NOMO-1 (cell line): ENCODE measurements around the gene FBXL13.
"Not testable (repeated sequence)": the region's sequence is repeated elsewhere in the genome, so short reads cannot be mapped to it uniquely, and the experiment has no call there.

Experiments used
- DNase-seq, 2 experiments: peaks; one replicate each; lab custom pipeline; 2025; ENCODE audit not compliant: unreplicated experiment in 2 of 2; lab: John Stamatoyannopoulos, UW

Gene FBXL13

GRCh38 chr7:102872460-102872859, 202.1 kb downstream of the FBXL13 start:
- DNase-seq = no peak

DNA sequence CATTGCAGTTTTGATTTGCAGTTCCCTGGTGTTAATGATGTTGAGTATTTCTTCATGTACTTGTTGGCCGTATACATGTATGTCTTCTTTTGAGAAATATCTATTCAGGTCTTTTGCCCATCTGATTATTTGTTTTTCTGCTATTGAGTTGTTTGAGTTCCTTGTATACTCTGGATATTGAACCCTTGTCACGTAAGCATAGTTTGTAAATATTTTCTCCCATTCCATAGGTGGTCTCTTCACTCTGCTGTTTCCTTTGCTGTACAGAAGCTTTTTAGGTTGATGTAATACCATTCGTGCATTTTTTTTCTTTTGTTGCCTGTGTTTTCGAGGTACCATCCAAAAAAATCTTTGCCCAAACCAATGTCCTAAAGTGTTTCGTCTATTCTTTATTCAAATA, 205.4 kb downstream of the FBXL13 start:
- no peak for DNase-seq

GRCh38 chr7:102866535-102867215, 207.9 kb downstream of the FBXL13 start:
- DNase-seq = no peak

DNA sequence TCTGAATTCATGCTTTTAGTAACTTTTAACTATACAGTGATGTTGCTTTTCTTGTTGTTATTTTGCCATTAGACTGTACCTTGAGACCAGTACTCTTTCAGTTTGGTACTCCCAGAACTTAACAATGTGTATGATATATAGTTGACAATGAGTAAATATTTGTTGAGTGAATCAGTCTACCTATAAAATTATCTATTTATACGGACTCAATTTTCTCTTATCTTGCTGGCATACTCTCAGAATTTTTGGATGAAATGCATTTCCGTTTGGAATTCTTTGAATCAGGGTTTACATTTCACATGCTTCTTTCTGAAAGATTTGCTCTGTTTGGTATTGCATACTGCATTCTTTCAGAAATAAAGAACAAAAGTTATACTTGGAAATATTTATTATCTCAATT, 209.6 kb downstream of the FBXL13 start:
- no peak for DNase-seq

DNA sequence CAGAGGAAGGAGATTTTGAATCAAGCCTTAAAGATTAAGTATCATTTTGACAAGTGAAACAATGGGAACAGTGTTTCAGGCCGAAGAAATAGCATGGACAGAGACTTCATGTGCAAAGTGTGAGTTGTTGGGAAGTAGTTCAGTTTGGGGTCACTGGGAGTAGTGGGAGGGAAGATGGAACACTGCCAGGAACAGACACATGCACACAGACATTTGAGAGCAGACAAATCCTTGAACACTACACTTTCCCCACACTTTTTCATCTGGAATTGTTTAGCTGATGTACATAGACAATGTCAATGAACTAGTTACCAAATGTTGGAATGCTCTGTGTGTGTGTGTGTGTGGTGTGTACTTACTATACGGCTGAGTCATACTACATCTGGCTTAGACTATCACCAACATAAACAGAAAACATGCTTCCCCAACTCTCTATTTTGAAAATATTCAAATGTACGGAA, 214.2 kb downstream of the FBXL13 start:
- DNase-seq = no peak

- DNase-seq = no peak
Observed at GRCh38 chr7:102859799-102860125, 214.8 kb downstream of the FBXL13 start.

DNA sequence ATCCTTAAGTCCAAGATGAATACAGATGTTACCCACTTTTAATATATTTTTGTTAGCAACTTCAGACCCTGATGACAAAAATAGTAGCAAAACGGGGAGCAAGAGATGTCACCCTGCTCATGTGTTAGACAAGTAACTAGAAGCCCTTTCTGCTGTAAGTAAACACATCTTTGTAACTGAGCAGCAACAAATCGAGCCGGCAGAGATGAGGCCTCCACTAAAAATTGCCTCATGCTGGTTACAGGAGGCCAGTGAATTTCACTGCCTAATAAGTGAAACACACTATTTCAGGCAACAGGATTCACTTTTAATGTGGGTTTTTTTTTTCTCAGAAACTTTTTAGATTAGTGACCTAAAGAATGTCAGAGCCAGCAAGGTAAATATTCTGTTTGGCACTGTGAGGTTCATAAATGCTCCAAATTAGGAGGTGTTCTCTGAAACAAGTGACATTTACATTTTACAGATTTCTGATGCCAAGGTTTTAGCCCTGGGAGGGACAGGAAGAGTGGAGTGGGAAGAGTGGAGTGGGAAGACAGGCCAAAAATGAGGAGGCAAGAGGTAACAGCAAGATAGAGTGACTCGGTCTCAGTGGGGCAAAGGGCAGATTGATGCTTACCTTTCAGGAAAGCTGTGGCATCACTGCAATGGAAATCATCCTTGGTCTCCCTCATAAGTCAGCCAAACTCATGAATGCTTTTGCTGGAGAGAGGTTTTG, 215.4 kb downstream of the FBXL13 start:
- no peak for DNase-seq

- DNase-seq = no peak
Observed at GRCh38 chr7:102856036-102856435, 218.6 kb downstream of the FBXL13 start.

GRCh38 chr7:102849538-102849937, 225.1 kb downstream of the FBXL13 start:
- DNase-seq = no peak

DNA sequence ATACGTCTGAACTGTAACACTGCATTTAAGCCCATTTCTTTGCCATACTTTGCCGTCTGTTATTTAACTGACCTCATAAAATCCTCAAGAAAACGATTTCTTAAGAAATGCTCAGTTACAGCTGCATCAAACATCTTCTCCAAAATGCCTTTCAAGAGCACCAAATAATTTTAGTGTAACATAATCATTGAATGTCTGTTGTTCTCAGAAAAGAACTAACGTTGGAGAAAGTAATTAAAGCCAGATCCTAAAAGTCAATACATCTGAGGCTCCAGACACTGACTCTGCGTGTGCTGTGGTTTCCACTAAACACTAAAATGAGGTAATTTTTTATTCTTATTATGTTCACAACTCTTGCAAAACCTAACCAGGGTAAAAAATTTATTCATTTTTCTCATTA, 225.5 kb downstream of the FBXL13 start:
- no peak for DNase-seq

GRCh38 chr7:102845346-102845745, 229.2 kb downstream of the FBXL13 start:
- DNase-seq = no peak

- DNase-seq = peak; percentile 8 to 25
Observed at GRCh38 chr7:102843850-102844249, 230.7 kb downstream of the FBXL13 start.

- DNase-seq = no peak
Observed at GRCh38 chr7:102842284-102842683, 232.3 kb downstream of the FBXL13 start.

- DNase-seq = no peak
Observed at GRCh38 chr7:102841290-102841689, 233.3 kb downstream of the FBXL13 start.

- DNase-seq = no peak
Observed at GRCh38 chr7:102840404-102840803, 234.2 kb downstream of the FBXL13 start.

DNA sequence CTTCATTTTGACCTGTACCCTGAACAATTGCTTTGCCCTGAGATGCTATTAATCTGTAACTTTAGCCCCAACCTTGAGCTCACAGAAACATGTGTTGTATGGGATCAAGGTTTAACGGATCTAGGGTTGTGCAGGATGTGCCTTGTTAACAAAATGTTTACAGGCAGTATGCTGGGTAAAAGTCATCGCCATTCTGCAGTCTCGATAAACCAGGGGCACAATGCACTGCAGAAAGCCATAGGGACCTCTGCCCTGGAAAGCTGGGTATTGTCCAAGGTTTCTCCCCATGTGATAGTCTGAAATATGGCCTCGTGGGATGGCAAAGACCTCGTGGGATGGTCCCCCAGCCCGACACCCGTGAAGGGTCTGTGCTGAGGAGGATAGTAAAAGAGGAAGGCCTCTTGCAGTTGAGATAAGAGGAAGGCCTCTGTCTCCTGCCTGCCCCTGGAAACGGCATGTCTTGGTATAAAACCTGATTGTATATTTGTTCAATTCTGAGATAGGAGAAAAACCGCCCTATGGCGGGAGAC, 236.0 kb downstream of the FBXL13 start:
- not testable (repeated sequence) for DNase-seq

DNA sequence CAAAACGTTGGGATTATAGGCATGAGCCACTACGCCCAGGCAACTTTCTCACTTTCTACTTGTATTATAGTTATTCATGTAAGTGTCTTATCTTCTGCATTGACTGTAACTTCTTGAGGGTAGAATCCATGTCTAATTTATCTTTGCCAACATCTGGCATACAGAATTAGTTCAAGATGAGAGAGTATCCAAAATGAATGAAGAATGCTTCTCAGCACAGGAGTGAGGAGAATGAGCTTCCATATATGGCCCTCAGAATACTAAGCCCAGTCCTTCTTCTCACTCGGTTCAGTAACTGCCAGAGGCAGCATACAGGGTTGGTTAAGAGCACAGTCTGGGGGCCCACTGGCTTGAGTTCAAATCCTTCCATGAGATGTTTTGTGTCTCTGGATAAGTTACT, 236.8 kb downstream of the FBXL13 start:
- DNase-seq = no peak

GRCh38 chr7:102836977-102837376, 237.6 kb downstream of the FBXL13 start:
- no peak for DNase-seq

- no peak for DNase-seq
Observed at GRCh38 chr7:102836191-102836919, 238.2 kb downstream of the FBXL13 start.

DNA sequence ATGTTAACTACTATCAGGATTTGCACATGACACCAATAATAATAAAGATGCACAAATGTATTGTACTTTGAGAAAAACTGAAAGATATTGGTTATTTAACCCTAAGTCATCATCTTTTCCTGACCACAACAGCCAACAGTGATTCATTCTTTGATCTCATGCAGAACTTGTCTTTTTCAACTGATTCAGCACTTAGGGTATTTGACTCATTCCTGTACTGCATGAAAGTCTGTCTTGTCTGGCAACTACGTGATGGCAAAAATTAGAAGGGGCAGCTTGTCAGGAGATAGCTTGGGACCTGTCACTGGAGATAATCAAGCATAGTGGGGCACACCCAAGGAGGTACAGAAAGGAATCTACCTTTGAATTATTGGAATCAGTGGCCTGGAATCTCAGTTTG, 239.6 kb downstream of the FBXL13 start:
- no peak for DNase-seq

GRCh38 chr7:102834466-102834865, 240.1 kb downstream of the FBXL13 start:
- DNase-seq = no peak

GRCh38 chr7:102833343-102833742, 241.3 kb downstream of the FBXL13 start:
- DNase-seq = no peak
